Gastroesophageal sphincter (tissue), 4 donors: Measurements from ENCODE around the gene MYL12B. TPM values are rescaled to one million over a fixed set of nuclear protein-coding genes. Genes with fewer than 3 reads are reported as not detected.

Source experiments
- ATAC-seq: fragments of 150-250 bp; one replicate; pipeline ENCODE4 v1.9.1; 2016; ENCODE audit warnings: mild to moderate bottlenecking, moderate library complexity
- H3K27ac ChIP-seq, 4 donors: fragments of 200-600 bp; sonication (generic) in 3 of 4; 1 replicate in 3 of 4; 2 replicates in 1 of 4; pipeline ENCODE4 v1.5.1; 2016 to 2019
- H3K27me3 ChIP-seq: fragments of 200-600 bp; sonication (generic); one replicate; pipeline ENCODE4 v1.5.1; 2019
- H3K36me3 ChIP-seq, 2 donors: fragments of 200-600 bp; sonication (generic); one replicate each; pipeline ENCODE4 v1.5.1; 2019; ENCODE audit warnings: control low read depth in 1 of 2
- H3K4me1 ChIP-seq, 3 donors: fragments of 200-600 bp; sonication (generic); 1 replicate in 2 of 3; 2 replicates in 1 of 3; pipeline ENCODE4 v1.5.1; 2016 to 2019; ENCODE audit warnings: control low read depth in 2 of 3
- H3K4me3 ChIP-seq, 2 donors: fragments of 200-600 bp; sonication (generic); one replicate each; pipeline ENCODE4 v1.5.1; 2019; ENCODE audit warnings: mild to moderate bottlenecking in 1 of 2, moderate library complexity in 1 of 2
- H3K9me3 ChIP-seq, 3 donors: fragments of 200-600 bp; sonication (generic); one replicate each; pipeline ENCODE4 v1.5.1; 2017 to 2019; ENCODE audit warnings: control low read depth in 2 of 3
- EP300 ChIP-seq: sonication (generic); formaldehyde crosslinking; IDR thresholded peaks from one replicate; pipeline ENCODE4 v1.6.1; 2017; ENCODE audit warnings: antibody characterized with exemption, mild to moderate bottlenecking
- POLR2A ChIP-seq, 2 donors: fragments of 450-650 bp; IDR thresholded peaks; one replicate each; pipeline ENCODE4 v1.6.1; 2017; ENCODE audit warnings: antibody characterized with exemption in 2 of 2, mild to moderate bottlenecking in 2 of 2, moderate library complexity in 1 of 2
- POLR2AphosphoS5 ChIP-seq: sonication (generic); formaldehyde crosslinking; IDR thresholded peaks from one replicate; pipeline ENCODE4 v1.6.1; 2017; ENCODE audit warnings: antibody characterized with exemption
- WGBS, 2 donors: methylation state at CpG; one replicate each; pipeline ENCODE4 v1.1.5; 2018; ENCODE audit warnings: low coverage in 1 of 2; 5-methylcytosine and 5-hydroxymethylcytosine counted together
- total RNA-seq, 4 donors: library from RNA; depleted of rRNA; stranded (reverse); fragments of >200 nt; gene quantifications; one replicate each; pipeline ENCODE4 v1.1.0, GENCODE V29; 2016
- TF ChIP-seq, protein P1 (sequence below), 4 experiments: fragments of 200-600 bp in 2 of 4; fragments of 450-650 bp in 2 of 4; sonication (generic) in 1 of 4; IDR thresholded peaks; one replicate each; pipeline ENCODE4 v1.5.1; 2017 to 2019; ENCODE audit warnings: antibody characterized with exemption in 4 of 4, mild to moderate bottlenecking in 2 of 4, moderate library complexity in 2 of 4

The MYL12B gene
- total RNA-seq, 4 donors from 2014 or later, result 148 to 354 (median 233) TPM

DNA sequence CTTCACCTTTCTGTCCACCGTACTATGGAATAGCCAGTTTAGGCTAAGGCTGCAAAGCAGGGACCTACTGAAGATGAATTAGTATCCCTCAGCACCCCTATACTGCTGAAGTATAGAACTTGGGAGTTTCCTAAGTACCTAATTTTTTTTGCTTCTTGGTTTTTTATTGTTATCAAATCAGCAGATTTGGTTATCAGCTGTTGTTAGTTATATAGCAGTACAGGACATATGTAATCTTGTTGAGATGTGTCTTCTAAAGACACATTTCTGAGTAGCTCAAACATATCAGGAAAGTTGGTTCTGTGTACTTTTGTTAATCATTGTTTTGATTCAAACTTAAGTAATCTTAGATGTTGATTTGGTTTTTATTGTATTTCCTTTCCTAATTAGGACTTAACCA lies 9.1 kb upstream of the MYL12B start:
- H3K27me3 ChIP-seq, result no peaks in the 10 kb centered on the region
- H3K4me1 ChIP-seq, result peaks cover 11 to 89% (median 16%) of the 10 kb centered on the region in 3 donors
- no peak overlapping the region for H3K4me3 ChIP-seq
- peaks cover 7 to 56% of the 10 kb centered on the region in 2 donors for H3K36me3 ChIP-seq
- TF ChIP-seq POLR2AphosphoS5 (no peak), EP300 (no peak), POLR2A (IDR thresholded peaks at IDR 0.05) (no peak)
- TF ChIP-seq, protein P1, sequence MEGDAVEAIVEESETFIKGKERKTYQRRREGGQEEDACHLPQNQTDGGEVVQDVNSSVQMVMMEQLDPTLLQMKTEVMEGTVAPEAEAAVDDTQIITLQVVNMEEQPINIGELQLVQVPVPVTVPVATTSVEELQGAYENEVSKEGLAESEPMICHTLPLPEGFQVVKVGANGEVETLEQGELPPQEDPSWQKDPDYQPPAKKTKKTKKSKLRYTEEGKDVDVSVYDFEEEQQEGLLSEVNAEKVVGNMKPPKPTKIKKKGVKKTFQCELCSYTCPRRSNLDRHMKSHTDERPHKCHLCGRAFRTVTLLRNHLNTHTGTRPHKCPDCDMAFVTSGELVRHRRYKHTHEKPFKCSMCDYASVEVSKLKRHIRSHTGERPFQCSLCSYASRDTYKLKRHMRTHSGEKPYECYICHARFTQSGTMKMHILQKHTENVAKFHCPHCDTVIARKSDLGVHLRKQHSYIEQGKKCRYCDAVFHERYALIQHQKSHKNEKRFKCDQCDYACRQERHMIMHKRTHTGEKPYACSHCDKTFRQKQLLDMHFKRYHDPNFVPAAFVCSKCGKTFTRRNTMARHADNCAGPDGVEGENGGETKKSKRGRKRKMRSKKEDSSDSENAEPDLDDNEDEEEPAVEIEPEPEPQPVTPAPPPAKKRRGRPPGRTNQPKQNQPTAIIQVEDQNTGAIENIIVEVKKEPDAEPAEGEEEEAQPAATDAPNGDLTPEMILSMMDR (IDR thresholded peaks at IDR 0.05), result no peak
- no peaks in the 10 kb centered on the region for H3K9me3 ChIP-seq
- 100% methylated on average over 1 of the region's 1 CpG for WGBS, 2 donors
- H3K27ac ChIP-seq, result peak overlapping the region; percentile 55 to 100 (median 98)
- ATAC-seq, result no peak

DNA sequence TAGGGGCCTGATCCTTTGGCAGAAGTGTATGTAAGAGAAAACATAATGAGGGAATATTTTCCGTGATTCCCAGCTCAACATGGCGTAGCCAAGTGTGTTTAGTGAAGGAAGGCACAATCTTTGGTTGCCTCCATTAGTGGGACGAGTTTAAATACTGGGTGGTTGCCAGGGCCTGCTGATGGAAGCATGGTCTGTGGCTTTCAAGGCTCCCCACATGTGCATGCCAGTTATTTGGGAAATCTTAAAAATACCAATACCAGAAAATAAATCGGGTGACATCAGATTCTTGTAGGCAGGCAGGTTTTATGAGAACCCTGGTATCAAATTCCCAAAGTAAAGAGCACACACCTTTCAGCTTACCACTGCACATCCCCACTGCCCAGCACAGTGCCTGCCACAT lies 7.2 kb upstream of the MYL12B start:
- TF ChIP-seq POLR2AphosphoS5 (no peak), EP300 (no peak)
- TF ChIP-seq, protein P1 (IDR thresholded peaks at IDR 0.05), result no peak
- Histone ChIP-seq H3K4me3 (no peak overlapping the region), H3K27me3 (no peaks in the 10 kb centered on the region), H3K27ac (peak overlapping the region in 3 of 4 donors; percentile 16 to 100 (median 96)), H3K9me3 (no peaks in the 10 kb centered on the region), H3K4me1 (peaks cover 6 to 82% (median 16%) of the 10 kb centered on the region in 3 donors), H3K36me3 (peaks cover 7 to 62% of the 10 kb centered on the region in 2 donors)
- ATAC-seq, result no peak
- 84 to 87% methylated on average over 4 of the region's 4 CpGs for WGBS, 2 donors

DNA sequence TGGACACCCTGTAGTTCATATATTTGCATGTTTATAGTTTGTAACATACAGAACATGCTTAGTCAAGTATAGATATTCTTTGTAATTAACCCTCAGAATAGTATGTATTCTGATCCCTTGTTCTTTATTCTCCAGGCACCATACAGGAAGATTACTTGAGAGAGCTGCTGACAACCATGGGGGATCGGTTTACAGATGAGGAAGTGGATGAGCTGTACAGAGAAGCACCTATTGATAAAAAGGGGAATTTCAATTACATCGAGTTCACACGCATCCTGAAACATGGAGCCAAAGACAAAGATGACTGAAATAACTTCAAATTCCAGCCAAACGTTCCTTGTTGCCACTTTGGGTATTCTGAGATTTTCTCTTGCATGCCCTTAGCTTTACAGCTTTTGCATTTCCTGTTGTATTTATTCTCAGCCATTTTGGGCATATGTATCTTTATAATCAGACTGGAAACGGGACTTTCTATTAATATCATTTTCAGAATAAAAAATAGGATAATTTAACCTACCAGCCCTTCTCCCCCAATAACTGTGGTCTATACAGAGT lies 6.2 kb upstream of the MYL12B start:
- TF ChIP-seq EP300 (no peak), POLR2AphosphoS5 (no peak)
- TF ChIP-seq, protein P1 (IDR thresholded peaks at IDR 0.05), result no peak
- Histone ChIP-seq H3K36me3 (peaks cover 7 to 60% of the 10 kb centered on the region in 2 donors), H3K27me3 (no peaks in the 10 kb centered on the region), H3K27ac (peak overlapping the region in 3 of 4 donors; percentile 16 to 95 (median 78)), H3K9me3 (no peaks in the 10 kb centered on the region), H3K4me1 (peaks cover 14 to 79% (median 14%) of the 10 kb centered on the region in 3 donors), H3K4me3 (no peak overlapping the region)
- no peak for ATAC-seq
- WGBS, 2 donors, result 51 to 56% methylated on average over 4 to 5 of the region's 5 CpGs

DNA sequence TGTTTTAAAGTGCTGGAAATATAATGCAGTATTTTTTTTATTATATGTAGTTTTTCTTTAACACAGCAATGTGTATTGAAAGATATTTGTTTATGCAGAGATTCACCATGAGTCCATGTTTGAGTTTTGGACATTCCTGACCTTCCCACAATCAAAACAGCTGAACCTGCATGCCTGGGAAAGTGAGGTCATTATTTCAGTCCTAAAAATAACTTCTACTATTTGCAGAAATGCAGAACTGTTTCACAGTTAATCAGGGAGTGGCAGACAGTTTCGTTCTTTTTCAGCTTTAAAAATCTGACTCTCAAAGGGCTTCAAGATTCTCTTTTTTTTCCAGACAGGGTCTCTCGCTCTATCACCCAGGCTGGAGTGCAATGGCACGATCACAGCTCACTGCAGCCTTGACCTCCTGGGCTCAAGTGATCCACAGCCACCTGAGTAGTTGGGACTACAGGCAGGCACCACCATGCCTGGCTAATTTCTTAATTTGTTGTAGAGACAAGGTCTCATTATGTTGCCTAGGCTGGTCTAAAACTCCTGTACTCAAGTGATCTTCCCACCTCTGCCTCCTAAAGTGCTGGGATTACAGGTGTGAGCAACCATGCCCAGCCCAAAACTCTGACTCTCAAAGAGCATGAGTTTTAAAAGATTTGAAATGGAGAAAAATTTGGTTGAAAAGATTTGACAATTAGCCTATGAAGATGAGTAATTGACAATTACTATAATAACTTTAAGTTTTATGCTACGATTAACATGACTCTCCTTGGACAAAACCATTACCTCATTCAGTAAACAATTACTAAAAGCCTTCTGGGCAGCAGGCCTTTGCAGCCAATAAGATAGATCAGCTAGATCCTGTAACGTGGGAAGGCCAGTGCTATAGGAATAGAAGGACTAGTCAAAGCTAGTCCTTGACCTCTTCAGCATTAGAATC lies 5.0 kb upstream of the MYL12B start:
- peak; percentile 48 for ATAC-seq
- Histone ChIP-seq H3K27me3 (no peaks in the 10 kb centered on the region), H3K36me3 (peaks cover 7 to 60% of the 10 kb centered on the region in 2 donors), H3K4me1 (peaks cover 10 to 70% (median 17%) of the 10 kb centered on the region in 3 donors), H3K4me3 (no peak overlapping the region), H3K27ac (peak overlapping the region; percentile 78 to 95 (median 85)), H3K9me3 (no peaks in the 10 kb centered on the region)
- peak; percentile 37 for TF ChIP-seq POLR2AphosphoS5
- TF ChIP-seq, protein P1 (IDR thresholded peaks at IDR 0.05), result no peak
- no peak for TF ChIP-seq EP300
- WGBS, 2 donors, result 35 to 37% methylated on average over 4 to 5 of the region's 5 CpGs
